SK-N-SH treated with all-trans-retinoic acid at 6 μM for 48 hours (cell line): ENCODE measurements around the gene RCAN1.

Experiments used
- ARNTL ChIP-seq: fragments of 450-650 bp; formaldehyde crosslinking; IDR thresholded peaks from 2 replicates; pipeline ENCODE4 v1.5.0; 2020; ENCODE audit warnings: low read depth, mild to moderate bottlenecking, moderate library complexity, borderline replicate concordance
- ESRRG ChIP-seq: fragments of 250-450 bp; sonication (Bioruptor Pico); IDR thresholded peaks from 2 replicates; pipeline ENCODE4 v1.6.1; 2021; ENCODE audit warnings: mild to moderate bottlenecking
- ISL1 ChIP-seq: fragments of 250-450 bp; sonication (Bioruptor Pico); IDR thresholded peaks from 2 replicates; pipeline ENCODE4 v2.1.2; 2022; ENCODE audit warnings: mild to moderate bottlenecking, moderate library complexity
- PPARA ChIP-seq: fragments of 250-450 bp; sonication (Bioruptor Pico); IDR thresholded peaks from 2 replicates; pipeline ENCODE4 v1.5.0; 2020; ENCODE audit warnings: mild to moderate bottlenecking, borderline replicate concordance
- SNAI2 ChIP-seq: fragments of 250-450 bp; sonication (Bioruptor Pico); IDR thresholded peaks from 2 replicates; pipeline ENCODE4 v1.5.0; 2020; ENCODE audit warnings: mild to moderate bottlenecking, moderate library complexity
- TCF4 ChIP-seq: fragments of 250-450 bp; sonication (Bioruptor Pico); IDR thresholded peaks from 2 replicates; pipeline ENCODE4 v1.8.0; 2021; ENCODE audit warnings: mild to moderate bottlenecking, moderate library complexity, borderline replicate concordance
- ZC3H10 ChIP-seq: fragments of 250-450 bp; sonication (Bioruptor Pico); IDR thresholded peaks from 2 replicates; pipeline ENCODE4 v1.5.1; 2021; ENCODE audit warnings: mild to moderate bottlenecking, moderate library complexity
- ZFP3 ChIP-seq: fragments of 250-450 bp; sonication (Bioruptor Pico); IDR thresholded peaks from 2 replicates; pipeline ENCODE4 v1.5.0; 2020; ENCODE audit warnings: mild to moderate bottlenecking, moderate library complexity
- ZFP30 ChIP-seq: fragments of 450-650 bp; formaldehyde crosslinking; IDR thresholded peaks from 2 replicates; pipeline ENCODE4 v1.5.0; 2022; ENCODE audit warnings: mild to moderate bottlenecking, moderate library complexity
- ZNF8 ChIP-seq: fragments of 450-650 bp; formaldehyde crosslinking; IDR thresholded peaks from 2 replicates; pipeline ENCODE4 v1.5.0; 2020; ENCODE audit warnings: mild to moderate bottlenecking, moderate library complexity
- TF ChIP-seq, protein P1 (sequence below): fragments of 250-450 bp; sonication (Bioruptor Pico); IDR thresholded peaks from 2 replicates; pipeline ENCODE4 v1.8.0; 2020; ENCODE audit warnings: mild to moderate bottlenecking, moderate library complexity, borderline replicate concordance
- TF ChIP-seq, protein P2 (sequence below): fragments of 250-450 bp; sonication (Bioruptor Pico); IDR thresholded peaks from 2 replicates; pipeline ENCODE4 v1.5.1; 2021; ENCODE audit warnings: mild to moderate bottlenecking, moderate library complexity
- TF ChIP-seq, protein P3 (sequence below): fragments of 250-450 bp; sonication (Bioruptor Pico); IDR thresholded peaks from 2 replicates; pipeline ENCODE4 v1.5.1; 2020; ENCODE audit warnings: low read depth, mild to moderate bottlenecking, moderate library complexity

DNA sequence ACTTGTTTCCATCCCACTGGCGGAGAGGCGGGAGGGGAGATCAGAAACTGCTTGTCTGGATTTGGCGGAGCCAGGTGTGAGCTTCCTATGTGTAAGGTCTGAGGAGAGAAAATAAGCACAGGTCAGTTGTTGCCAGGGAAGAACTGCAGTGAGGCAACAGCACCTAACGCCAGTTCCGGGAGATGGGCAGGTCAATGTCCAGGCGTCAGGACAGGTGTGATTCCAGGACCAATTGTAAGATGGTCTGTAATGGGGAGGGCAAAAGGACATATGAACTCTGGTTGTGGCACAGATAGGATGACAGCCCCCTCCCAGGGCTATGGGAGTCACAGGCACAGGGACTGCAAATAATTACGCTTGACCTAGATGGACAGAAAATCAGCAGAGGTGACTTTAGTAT is 93.4 kb downstream of the RCAN1 start:
- TF ChIP-seq ARNTL (CRISPR knock-in tag) (no peak), PPARA (no peak), ISL1 (CRISPR knock-in tag) (no peak), ZFP3 (CRISPR knock-in tag) (no peak), SNAI2 (no peak), ESRRG (CRISPR knock-in tag) (no peak), TCF4 (CRISPR knock-in tag) (no peak), ZFP30 (CRISPR knock-in tag) (no peak), ZC3H10 (CRISPR knock-in tag) (no peak), ZNF8 (CRISPR knock-in tag) (no peak)
- TF ChIP-seq, protein P1, sequence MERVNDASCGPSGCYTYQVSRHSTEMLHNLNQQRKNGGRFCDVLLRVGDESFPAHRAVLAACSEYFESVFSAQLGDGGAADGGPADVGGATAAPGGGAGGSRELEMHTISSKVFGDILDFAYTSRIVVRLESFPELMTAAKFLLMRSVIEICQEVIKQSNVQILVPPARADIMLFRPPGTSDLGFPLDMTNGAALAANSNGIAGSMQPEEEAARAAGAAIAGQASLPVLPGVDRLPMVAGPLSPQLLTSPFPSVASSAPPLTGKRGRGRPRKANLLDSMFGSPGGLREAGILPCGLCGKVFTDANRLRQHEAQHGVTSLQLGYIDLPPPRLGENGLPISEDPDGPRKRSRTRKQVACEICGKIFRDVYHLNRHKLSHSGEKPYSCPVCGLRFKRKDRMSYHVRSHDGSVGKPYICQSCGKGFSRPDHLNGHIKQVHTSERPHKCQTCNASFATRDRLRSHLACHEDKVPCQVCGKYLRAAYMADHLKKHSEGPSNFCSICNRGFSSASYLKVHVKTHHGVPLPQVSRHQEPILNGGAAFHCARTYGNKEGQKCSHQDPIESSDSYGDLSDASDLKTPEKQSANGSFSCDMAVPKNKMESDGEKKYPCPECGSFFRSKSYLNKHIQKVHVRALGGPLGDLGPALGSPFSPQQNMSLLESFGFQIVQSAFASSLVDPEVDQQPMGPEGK (CRISPR knock-in tag): no peak
- TF ChIP-seq, protein P2, sequence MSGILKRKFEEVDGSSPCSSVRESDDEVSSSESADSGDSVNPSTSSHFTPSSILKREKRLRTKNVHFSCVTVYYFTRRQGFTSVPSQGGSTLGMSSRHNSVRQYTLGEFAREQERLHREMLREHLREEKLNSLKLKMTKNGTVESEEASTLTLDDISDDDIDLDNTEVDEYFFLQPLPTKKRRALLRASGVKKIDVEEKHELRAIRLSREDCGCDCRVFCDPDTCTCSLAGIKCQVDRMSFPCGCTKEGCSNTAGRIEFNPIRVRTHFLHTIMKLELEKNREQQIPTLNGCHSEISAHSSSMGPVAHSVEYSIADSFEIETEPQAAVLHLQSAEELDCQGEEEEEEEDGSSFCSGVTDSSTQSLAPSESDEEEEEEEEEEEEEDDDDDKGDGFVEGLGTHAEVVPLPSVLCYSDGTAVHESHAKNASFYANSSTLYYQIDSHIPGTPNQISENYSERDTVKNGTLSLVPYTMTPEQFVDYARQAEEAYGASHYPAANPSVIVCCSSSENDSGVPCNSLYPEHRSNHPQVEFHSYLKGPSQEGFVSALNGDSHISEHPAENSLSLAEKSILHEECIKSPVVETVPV (CRISPR knock-in tag): no peak
- TF ChIP-seq, protein P3, sequence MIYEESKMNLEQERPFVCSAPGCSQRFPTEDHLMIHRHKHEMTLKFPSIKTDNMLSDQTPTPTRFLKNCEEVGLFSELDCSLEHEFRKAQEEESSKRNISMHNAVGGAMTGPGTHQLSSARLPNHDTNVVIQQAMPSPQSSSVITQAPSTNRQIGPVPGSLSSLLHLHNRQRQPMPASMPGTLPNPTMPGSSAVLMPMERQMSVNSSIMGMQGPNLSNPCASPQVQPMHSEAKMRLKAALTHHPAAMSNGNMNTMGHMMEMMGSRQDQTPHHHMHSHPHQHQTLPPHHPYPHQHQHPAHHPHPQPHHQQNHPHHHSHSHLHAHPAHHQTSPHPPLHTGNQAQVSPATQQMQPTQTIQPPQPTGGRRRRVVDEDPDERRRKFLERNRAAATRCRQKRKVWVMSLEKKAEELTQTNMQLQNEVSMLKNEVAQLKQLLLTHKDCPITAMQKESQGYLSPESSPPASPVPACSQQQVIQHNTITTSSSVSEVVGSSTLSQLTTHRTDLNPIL (CRISPR knock-in tag): no peak
